Glutamatergic neuron (in vitro differentiated cells): ENCODE results near the gene LACTBL1. TPM values are rescaled to one million over a fixed set of nuclear protein-coding genes. Genes with fewer than 3 reads are reported as not detected.

Source experiments
- DNase-seq: peaks from one replicate; pipeline ENCODE4 v3.0.0; 2022
- H3K27ac Mint-ChIP-seq: one replicate; pipeline ENCODE4 v1.8.0; 2020; ENCODE audit warnings: mild to moderate bottlenecking, mixed read lengths, inconsistent platforms; ENCODE audit not compliant: unreplicated experiment
- H3K27me3 Mint-ChIP-seq: one replicate; pipeline ENCODE4 v1.8.0; 2020; ENCODE audit warnings: mild to moderate bottlenecking, moderate library complexity, mixed read lengths, inconsistent platforms; ENCODE audit not compliant: unreplicated experiment
- H3K36me3 Mint-ChIP-seq: one replicate; pipeline ENCODE4 v1.8.0; 2020; ENCODE audit warnings: mild to moderate bottlenecking, mixed read lengths, inconsistent platforms; ENCODE audit not compliant: unreplicated experiment
- H3K4me1 Mint-ChIP-seq: one replicate; pipeline ENCODE4 v1.8.0; 2020; ENCODE audit warnings: mild to moderate bottlenecking, low read depth, mixed read lengths, inconsistent platforms; ENCODE audit not compliant: unreplicated experiment
- H3K4me3 Mint-ChIP-seq: one replicate; pipeline ENCODE4 v1.8.0; 2020; ENCODE audit warnings: mild to moderate bottlenecking, mixed read lengths, inconsistent platforms; ENCODE audit not compliant: unreplicated experiment
- H3K9me3 Mint-ChIP-seq: one replicate; pipeline ENCODE4 v1.8.0; 2020; ENCODE audit warnings: mild to moderate bottlenecking, moderate library complexity, mixed read lengths, inconsistent platforms; ENCODE audit not compliant: unreplicated experiment
- total RNA-seq: library from RNA; stranded (reverse); fragmentation: NEBNext Ultra II Directional; extraction: Animal tissue kit (Norgen Biotek cat#: 25700); gene quantifications from one replicate; pipeline ENCODE4 v1.2.1, GENCODE V29; 2021; ENCODE audit not compliant: unreplicated experiment
- TF ChIP-seq, protein P1 (sequence below): fragments of 200-600 bp; sonication (generic); IDR thresholded peaks from one replicate; pipeline ENCODE4 v1.5.0; 2021; ENCODE audit not compliant: partially characterized antibody, unreplicated experiment

Gene LACTBL1
- total RNA-seq, 1 donor from 2014 or later = not detected

GRCh38 chr1:22967833-22968232 is 4.8 kb downstream of the LACTBL1 start:
- peaks cover 3% of the 10 kb centered on the region for H3K27me3 Mint-ChIP-seq
- no peak overlapping the region for H3K27ac Mint-ChIP-seq
- H3K36me3 Mint-ChIP-seq = peaks cover 14% of the 10 kb centered on the region
- H3K4me1 Mint-ChIP-seq = peaks cover 20% of the 10 kb centered on the region
- peaks cover 14% of the 10 kb centered on the region for H3K9me3 Mint-ChIP-seq
- TF ChIP-seq, protein P1, sequence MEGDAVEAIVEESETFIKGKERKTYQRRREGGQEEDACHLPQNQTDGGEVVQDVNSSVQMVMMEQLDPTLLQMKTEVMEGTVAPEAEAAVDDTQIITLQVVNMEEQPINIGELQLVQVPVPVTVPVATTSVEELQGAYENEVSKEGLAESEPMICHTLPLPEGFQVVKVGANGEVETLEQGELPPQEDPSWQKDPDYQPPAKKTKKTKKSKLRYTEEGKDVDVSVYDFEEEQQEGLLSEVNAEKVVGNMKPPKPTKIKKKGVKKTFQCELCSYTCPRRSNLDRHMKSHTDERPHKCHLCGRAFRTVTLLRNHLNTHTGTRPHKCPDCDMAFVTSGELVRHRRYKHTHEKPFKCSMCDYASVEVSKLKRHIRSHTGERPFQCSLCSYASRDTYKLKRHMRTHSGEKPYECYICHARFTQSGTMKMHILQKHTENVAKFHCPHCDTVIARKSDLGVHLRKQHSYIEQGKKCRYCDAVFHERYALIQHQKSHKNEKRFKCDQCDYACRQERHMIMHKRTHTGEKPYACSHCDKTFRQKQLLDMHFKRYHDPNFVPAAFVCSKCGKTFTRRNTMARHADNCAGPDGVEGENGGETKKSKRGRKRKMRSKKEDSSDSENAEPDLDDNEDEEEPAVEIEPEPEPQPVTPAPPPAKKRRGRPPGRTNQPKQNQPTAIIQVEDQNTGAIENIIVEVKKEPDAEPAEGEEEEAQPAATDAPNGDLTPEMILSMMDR = no peak
- no peak overlapping the region for H3K4me3 Mint-ChIP-seq
- no peak for DNase-seq

DNA sequence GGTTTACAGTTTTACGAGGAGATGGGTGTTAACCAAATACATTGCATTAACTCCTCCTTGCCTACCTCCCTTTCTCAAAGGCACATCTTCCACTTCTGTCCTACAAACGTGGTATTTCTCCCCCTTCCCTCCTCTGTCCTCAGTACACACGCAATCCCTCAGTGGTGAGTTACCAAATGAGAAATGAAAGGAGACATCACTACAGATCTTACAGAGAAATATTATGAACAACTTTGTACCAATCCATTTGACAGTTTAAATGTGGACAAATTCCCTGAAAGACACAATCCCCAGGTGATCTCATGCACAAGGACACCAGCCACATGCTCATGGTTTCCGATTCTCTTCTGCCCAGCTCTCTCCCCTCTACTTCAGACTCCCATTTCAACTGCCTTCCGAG is 6.4 kb downstream of the LACTBL1 start:
- Mint-ChIP-seq H3K27ac (no peak overlapping the region), H3K9me3 (peaks cover 14% of the 10 kb centered on the region), H3K36me3 (peaks cover 14% of the 10 kb centered on the region), H3K4me1 (peaks cover 10% of the 10 kb centered on the region), H3K27me3 (peaks cover 3% of the 10 kb centered on the region), H3K4me3 (no peak overlapping the region)
- TF ChIP-seq, protein P1 = no peak
- no peak for DNase-seq

DNA sequence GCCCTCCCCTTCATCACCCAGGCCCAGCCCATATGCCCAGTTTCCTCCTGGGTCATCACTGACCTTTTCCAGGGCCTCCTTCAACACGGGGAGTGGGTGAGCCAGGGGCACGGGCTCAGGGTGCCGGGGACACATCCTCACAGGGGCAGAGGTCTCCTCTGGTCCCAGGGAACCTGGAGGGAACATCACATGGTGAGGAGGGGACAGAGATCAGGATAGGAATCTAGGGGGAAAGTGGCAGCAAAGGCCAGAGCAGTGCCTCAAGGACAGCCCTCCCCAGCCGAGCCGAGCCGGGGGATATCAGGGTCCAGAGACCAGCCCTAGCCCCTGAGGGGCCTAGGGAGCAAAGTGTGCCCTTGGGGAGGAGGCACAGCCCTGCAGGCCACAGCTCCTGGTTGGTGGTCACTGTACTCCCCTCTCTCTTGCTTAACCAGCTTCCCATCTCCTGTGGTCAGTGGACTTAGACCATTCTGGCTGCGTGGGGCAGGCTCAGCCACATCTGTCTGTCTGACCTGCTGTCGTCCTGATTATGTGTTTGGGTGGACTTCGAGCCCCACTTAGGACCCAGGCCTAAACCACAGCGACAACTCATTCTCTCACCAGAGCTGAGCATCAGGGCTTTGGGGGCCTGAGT is 9.5 kb downstream of the LACTBL1 start:
- Mint-ChIP-seq H3K9me3 (peaks cover 7% of the 10 kb centered on the region), H3K4me3 (no peak overlapping the region), H3K27ac (no peak overlapping the region), H3K27me3 (peaks cover 2% of the 10 kb centered on the region), H3K4me1 (no peaks in the 10 kb centered on the region), H3K36me3 (peaks cover 14% of the 10 kb centered on the region)
- TF ChIP-seq, protein P1 = no peak
- no peak for DNase-seq

- peaks cover 14% of the 10 kb centered on the region for H3K36me3 Mint-ChIP-seq
- H3K27ac Mint-ChIP-seq = no peak overlapping the region
- DNase-seq = no peak
- H3K9me3 Mint-ChIP-seq = peaks cover 7% of the 10 kb centered on the region
- TF ChIP-seq, protein P1 = no peak
- no peak overlapping the region for H3K4me3 Mint-ChIP-seq
- H3K4me1 Mint-ChIP-seq = no peaks in the 10 kb centered on the region
- peaks cover 2% of the 10 kb centered on the region for H3K27me3 Mint-ChIP-seq
Observed at GRCh38 chr1:22962558-22962957, 10.1 kb downstream of the LACTBL1 start.

GRCh38 chr1:22959545-22960360 is 12.9 kb downstream of the LACTBL1 start:
- Mint-ChIP-seq H3K4me1 (no peaks in the 10 kb centered on the region), H3K36me3 (no peaks in the 10 kb centered on the region), H3K9me3 (no peaks in the 10 kb centered on the region), H3K27me3 (peaks cover 3% of the 10 kb centered on the region), H3K27ac (no peak overlapping the region), H3K4me3 (no peak overlapping the region)
- TF ChIP-seq, protein P1 = no peak
- DNase-seq = no peak
